NB4 (cell line): ENCODE results near the gene MPZL3.
A peak's percentile ranks its signal among the peaks of the same experiment; 100 is the strongest.

Experiments
- DNase-seq: peaks from one replicate; pipeline ENCODE4 v3.0.0; 2010; ENCODE audit warnings: low read depth
- H3K4me3 ChIP-seq: one replicate; pipeline ENCODE4 v1.5.1; 2011; ENCODE audit warnings: mild to moderate bottlenecking, low read depth, low read length, moderate library complexity
- CTCF ChIP-seq: IDR thresholded peaks from one replicate; pipeline ENCODE4 v1.5.1; 2012; ENCODE audit warnings: low read depth, low read length
- MAX ChIP-seq: IDR thresholded peaks from 2 replicates; pipeline ENCODE4 v1.6.1; 2011; ENCODE audit warnings: low read depth, low read length
- MYC ChIP-seq: IDR thresholded peaks from 2 replicates; pipeline ENCODE4 v1.6.1; 2011; ENCODE audit warnings: low read depth, low read length
- POLR2A ChIP-seq: IDR thresholded peaks from 2 replicates; pipeline ENCODE4 v1.6.1; 2011; ENCODE audit warnings: mild to moderate bottlenecking; ENCODE audit not compliant: insufficient read length; ENCODE audit errors: extremely low read depth

The MPZL3 gene

DNA sequence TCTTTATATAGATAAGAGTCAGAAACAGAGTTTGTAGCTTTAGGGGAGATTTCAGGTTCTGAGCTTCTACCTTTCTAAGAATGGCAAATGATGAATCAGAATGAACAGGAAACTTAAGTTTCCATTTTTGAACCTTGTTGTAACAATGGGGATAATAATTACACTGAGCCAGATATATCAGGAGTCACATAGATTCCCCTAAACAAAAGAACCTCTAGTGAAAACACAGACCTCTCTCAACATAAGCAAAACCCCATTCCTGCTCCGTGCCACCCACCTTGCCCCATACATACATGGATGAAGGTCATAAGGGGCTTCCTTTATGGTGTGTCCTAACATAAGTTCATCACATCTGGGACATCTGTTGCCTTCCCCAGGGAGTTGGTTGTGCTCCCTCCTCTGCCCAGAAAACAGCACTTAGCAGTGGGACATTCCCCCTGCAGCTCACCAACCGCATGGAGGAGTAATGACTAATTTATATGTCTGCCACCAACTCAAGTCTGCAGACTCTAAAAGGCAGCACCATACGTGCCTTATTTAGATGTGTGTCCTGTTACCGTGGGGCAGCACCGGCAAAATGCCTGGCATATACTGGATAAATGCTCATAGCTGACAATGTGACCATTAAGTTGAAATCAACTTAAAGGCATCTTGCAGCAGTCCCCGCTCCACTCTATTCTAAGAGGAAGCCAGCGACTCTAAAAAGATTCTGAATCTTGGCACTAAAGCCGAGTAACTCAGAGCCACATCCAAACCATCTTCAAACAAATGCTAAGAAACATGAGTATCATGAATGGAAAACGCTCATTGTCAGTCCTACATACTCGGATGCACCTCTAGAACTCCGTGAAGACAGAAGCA lies 35.3 kb downstream of the MPZL3 start:
- TF ChIP-seq CTCF (no peak), MAX (no peak), MYC (no peak), POLR2A (no peak)
- H3K4me3 ChIP-seq, result no peak overlapping the region
- DNase-seq, result peak; percentile 87

- H3K4me3 ChIP-seq, result no peak overlapping the region
- TF ChIP-seq POLR2A (no peak), MYC (no peak), MAX (no peak), CTCF (no peak)
- DNase-seq, result no peak
These were observed 36.4 kb downstream of the MPZL3 start for GRCh38 chr11:118215765-118216164.

DNA sequence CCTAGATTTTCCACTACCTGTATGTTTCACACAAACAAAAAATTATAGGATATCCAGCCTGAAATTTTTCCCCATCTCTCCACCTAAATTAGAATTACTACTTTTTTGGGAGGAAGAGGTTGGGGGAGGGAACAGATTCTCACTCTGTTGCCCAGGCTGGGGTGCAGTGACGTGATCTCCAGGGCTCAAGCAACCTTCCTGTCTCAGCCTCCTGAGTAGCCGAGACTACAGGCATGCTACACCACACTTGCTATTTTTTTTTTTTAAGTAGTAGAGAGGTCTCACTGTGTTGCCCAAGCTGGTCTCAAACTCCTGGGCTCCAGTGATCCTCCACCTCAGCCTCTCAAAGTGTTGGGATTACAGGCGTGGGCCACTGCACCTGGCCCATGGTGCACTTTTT lies 36.9 kb downstream of the MPZL3 start:
- no peak overlapping the region for H3K4me3 ChIP-seq
- TF ChIP-seq MYC, result no peak
- TF ChIP-seq MAX, result no peak
- no peak for TF ChIP-seq CTCF
- no peak for TF ChIP-seq POLR2A
- no peak for DNase-seq

- DNase-seq, result peak; percentile 92
- peak overlapping the region; percentile 13 for H3K4me3 ChIP-seq
- TF ChIP-seq CTCF, result no peak
- TF ChIP-seq POLR2A, result no peak
- TF ChIP-seq MAX, result no peak
- TF ChIP-seq MYC, result no peak
These were observed 37.8 kb downstream of the MPZL3 start for GRCh38 chr11:118214210-118214914.

GRCh38 chr11:118213781-118214180 lies 38.4 kb downstream of the MPZL3 start:
- no peak overlapping the region for H3K4me3 ChIP-seq
- no peak for TF ChIP-seq CTCF
- TF ChIP-seq MYC, result no peak
- no peak for TF ChIP-seq MAX
- TF ChIP-seq POLR2A, result no peak
- DNase-seq, result no peak
